Pancreas (tissue), 10 donors: ENCODE results near the gene ABO. TPM values are rescaled to one million over a fixed set of nuclear protein-coding genes. Genes with fewer than 3 reads are reported as not detected.

Experiments
- ATAC-seq, 4 donors: fragments of 200-7000 bp; cut with Tn5 transposase; one replicate each; pipeline versions ENCODE4 v1.8.0 to v1.9.1; 2020; ENCODE audit warnings: mild to moderate bottlenecking in 4 of 4, moderate library complexity in 4 of 4
- DNase-seq, 6 donors: peaks; one replicate each; pipeline ENCODE4 v3.0.0-alpha.2; 2020
- FAIRE-seq: peaks from 2 replicates; lab custom pipeline; 2012; peaks lifted over from hg19 to GRCh38; lab: Jason Lieb, UNC
- H3K27ac ChIP-seq, 4 donors: fragments of 200-600 bp; sonication (generic); 1 replicate in 3 of 4; 2 replicates in 1 of 4; pipeline versions ENCODE4 v1.5.0 to v1.8.0; 2020
- H3K27me3 ChIP-seq, 4 donors: fragments of 200-600 bp; one replicate each; pipeline ENCODE4 v1.8.0; 2021
- H3K36me3 ChIP-seq, 3 donors: fragments of 200-600 bp; sonication (generic) in 1 of 3; one replicate each; pipeline versions ENCODE4 v1.5.0 to v1.8.0; 2020 to 2021
- H3K4me1 ChIP-seq, 3 donors: fragments of 200-600 bp; one replicate each; pipeline ENCODE4 v1.8.0; 2021
- H3K4me3 ChIP-seq, 4 donors: fragments of 200-600 bp; sonication (generic) in 2 of 4; one replicate each; pipeline versions ENCODE4 v1.5.0 to v1.8.0; 2020 to 2021
- H3K9me3 ChIP-seq, 4 donors: fragments of 200-600 bp; one replicate each; pipeline ENCODE4 v1.8.0; 2021
- CTCF ChIP-seq, 4 donors: fragments of 200-600 bp; sonication (generic) in 3 of 4; IDR thresholded peaks; one replicate each; pipeline versions ENCODE4 v1.5.0 to v1.8.0; 2021; ENCODE audit warnings: antibody characterized with exemption in 4 of 4
- WGBS, 2 donors: extraction: QIAGEN DNeasy Blood & Tissue Kit; methylation state at CpG; one replicate each; pipeline ENCODE4 v1.1.7; 2013; 5-methylcytosine and 5-hydroxymethylcytosine counted together
- intact Hi-C, 3 donors: fragments of 100-400 bp; cut with DNase I; formaldehyde crosslinking; loops; one replicate each; pipeline versions ENCODE4 v1.11.1 to v1.14.2; 2022
- polyA plus RNA-seq, 2 donors: library from polyadenylated mRNA; stranded (reverse); fragments of 200-250 nt; gene quantifications; one replicate each; pipeline ENCODE4 v1.2.3, GENCODE V29; 2013
- total RNA-seq, 6 donors: library from RNA; stranded (reverse); fragmentation: NEBNext Ultra II Directional in 4 of 6; extraction: Animal tissue kit (Norgen Biotek cat#: 25700) in 4 of 6; gene quantifications; one replicate each; pipeline versions ENCODE4 v1.2.1 to v1.2.4, GENCODE V29; 2021 to 2023
- donor health status: healthy with polysubstance abuse.
- donor health status: DM: no; HTN: no; CAD: no; lungs with moderate emphysema.
- donor health status: DM: no; HTN: no; CAD: no.
- donor health status: control.
- donor health status: control.
- donor health status: Bipolar disorder and iron deficiency.
- donor health status: DM: yes; HTN: yes; CAD: no.
- donor health status: DM: no; HTN: no; CAD: no.
- donor health status: DM: no; HTN: no; CAD: no.
- donor health status: DM: yes; HTN: yes; CAD: no.

The ABO gene
- 10 to 100 TPM in 1 of 6 donors, 1 to 10 TPM in 5; 2.1 to 10.2 (median 5.4) TPM for total RNA-seq
- polyA plus RNA-seq, result 1 to 10 TPM; 3.3 to 9.3 TPM

GRCh38 chr9:133275105-133276000 lies at the start of gene ABO:
Gene ABO (minus strand): TSS chr9:133275201.
- intact Hi-C loops, result no loop called here
- H3K27me3 ChIP-seq, result no peaks in the 10 kb centered on the region
- H3K4me3 ChIP-seq, result peak within 1 kb of the TSS; percentile 46 to 60 (median 48)
- no peaks in the 10 kb centered on the region for H3K36me3 ChIP-seq
- peak in 5 of 6 donors; percentile 37 to 79 (median 54) for DNase-seq
- peak within 1 kb of the TSS in 2 of 4 donors; percentile 4 to 60 for H3K27ac ChIP-seq
- no peaks in the 10 kb centered on the region for H3K9me3 ChIP-seq
- peak; percentile 81 to 91 (median 84) for ATAC-seq
- 1% methylated on average over 61 to 110 of the region's 110 CpGs for WGBS, 2 donors
- no peak for FAIRE-seq
- TF ChIP-seq CTCF (IDR thresholded peaks at IDR 0.05), result no peak
- H3K4me1 ChIP-seq, result peaks cover 0 to 1% (median 0%) of the 10 kb centered on the region in 3 donors

GRCh38 chr9:133323991-133324703 lies 49.1 kb upstream of the ABO start:
- no peak for DNase-seq
- no peak overlapping the region for H3K4me3 ChIP-seq
- no peaks in the 10 kb centered on the region for H3K9me3 ChIP-seq
- no peak overlapping the region for H3K27ac ChIP-seq
- H3K4me1 ChIP-seq, result no peaks in the 10 kb centered on the region
- H3K36me3 ChIP-seq, result no peaks in the 10 kb centered on the region
- intact Hi-C loops, result no loop called here
- FAIRE-seq, result no peak
- WGBS, 2 donors, result 79 to 82% methylated on average over 13 of the region's 13 CpGs
- TF ChIP-seq CTCF (IDR thresholded peaks at IDR 0.05), result no peak
- ATAC-seq, result no peak
- H3K27me3 ChIP-seq, result no peaks in the 10 kb centered on the region

GRCh38 chr9:133323211-133323610 lies 48.2 kb upstream of the ABO start:
- H3K4me3 ChIP-seq, result no peak overlapping the region
- no peak for DNase-seq
- TF ChIP-seq CTCF (IDR thresholded peaks at IDR 0.05), result no peak

GRCh38 chr9:133322701-133323100 lies 47.7 kb upstream of the ABO start:
- 70 to 82% methylated on average over 14 of the region's 14 CpGs for WGBS, 2 donors
- no peak for TF ChIP-seq CTCF (IDR thresholded peaks at IDR 0.05)
- DNase-seq (no peak), FAIRE-seq (no peak), ATAC-seq (no peak)
- H3K9me3 ChIP-seq, result no peaks in the 10 kb centered on the region
- intact Hi-C loops, result no loop called here
- no peak overlapping the region for H3K4me3 ChIP-seq
- no peak overlapping the region for H3K27ac ChIP-seq
- no peaks in the 10 kb centered on the region for H3K27me3 ChIP-seq
- H3K36me3 ChIP-seq, result no peaks in the 10 kb centered on the region
- no peaks in the 10 kb centered on the region for H3K4me1 ChIP-seq

More at GRCh38 chr9:133323211-133323610, 48.2 kb upstream of the ABO start:
- Histone ChIP-seq H3K27ac (no peak overlapping the region), H3K9me3 (no peaks in the 10 kb centered on the region), H3K36me3 (no peaks in the 10 kb centered on the region), H3K27me3 (no peaks in the 10 kb centered on the region), H3K4me1 (no peaks in the 10 kb centered on the region)
- intact Hi-C loops, result no loop called here
- no peak for FAIRE-seq
- 76 to 80% methylated on average over 10 of the region's 10 CpGs for WGBS, 2 donors
- ATAC-seq, result no peak
